Tibial nerve (tissue), 4 donors: ENCODE measurements around the gene RIMS3.

Source experiments
- CTCF ChIP-seq, 5 experiments: fragments of 200-600 bp in 3 of 5; fragments of 450-650 bp in 2 of 5; sonication (generic) in 3 of 5; IDR thresholded peaks; one replicate each; pipeline ENCODE4 v1.5.1; 2016 to 2019; ENCODE audit warnings: antibody characterized with exemption in 5 of 5, mild to moderate bottlenecking in 3 of 5, moderate library complexity in 2 of 5
- EP300 ChIP-seq, 2 donors: sonication (generic); formaldehyde crosslinking; IDR thresholded peaks; one replicate each; pipeline ENCODE4 v1.6.1; 2017; ENCODE audit warnings: antibody characterized with exemption in 2 of 2, mild to moderate bottlenecking in 1 of 2
- POLR2A ChIP-seq, 2 donors: fragments of 450-650 bp; IDR thresholded peaks; one replicate each; pipeline ENCODE4 v1.6.1; 2017; ENCODE audit warnings: antibody characterized with exemption in 2 of 2, mild to moderate bottlenecking in 2 of 2, moderate library complexity in 2 of 2

- TF ChIP-seq CTCF (IDR thresholded peaks at IDR 0.05) (no peak), EP300 (IDR thresholded peaks at IDR 0.05) (no peak), POLR2A (IDR thresholded peaks at IDR 0.05) (no peak)
Measured at GRCh38 chr1:40651138-40651857, 14.2 kb downstream of the RIMS3 start.
